SH-SY5Y (cell line): ENCODE measurements around the gene DSCAM.

Experiments
- GATA2 ChIP-seq: IDR thresholded peaks from 2 replicates; pipeline ENCODE4 v1.6.1; 2011; ENCODE audit warnings: mild to moderate bottlenecking, low read depth, low read length
- GATA3 ChIP-seq: IDR thresholded peaks from 2 replicates; pipeline ENCODE4 v1.6.1; 2011; ENCODE audit warnings: low read depth, mild to moderate bottlenecking, low read length, moderate library complexity

Gene DSCAM

GRCh38 chr21:40723317-40723716 lies 123.6 kb downstream of the DSCAM start:
- TF ChIP-seq GATA3 (no peak), GATA2 (no peak)

DNA sequence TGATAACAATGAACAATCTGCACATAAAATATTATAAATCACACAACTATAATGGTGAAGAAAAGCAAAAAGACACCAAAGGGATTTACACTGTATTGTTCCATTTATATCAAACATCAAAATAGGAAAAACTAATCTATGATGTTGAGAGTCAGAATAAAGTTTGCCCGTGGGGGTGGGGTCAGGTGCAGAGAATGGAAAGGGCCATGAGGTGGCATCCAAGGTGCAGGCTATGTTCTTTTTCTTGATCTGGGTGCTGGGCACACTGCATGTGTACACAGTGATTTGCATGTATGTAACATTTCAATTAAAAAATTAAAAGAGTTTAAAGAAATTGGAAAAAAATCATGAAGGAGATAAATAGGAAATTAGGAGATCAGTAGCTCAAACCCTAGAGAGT lies 127.3 kb downstream of the DSCAM start:
- no peak for TF ChIP-seq GATA2
- TF ChIP-seq GATA3 = no peak

DNA sequence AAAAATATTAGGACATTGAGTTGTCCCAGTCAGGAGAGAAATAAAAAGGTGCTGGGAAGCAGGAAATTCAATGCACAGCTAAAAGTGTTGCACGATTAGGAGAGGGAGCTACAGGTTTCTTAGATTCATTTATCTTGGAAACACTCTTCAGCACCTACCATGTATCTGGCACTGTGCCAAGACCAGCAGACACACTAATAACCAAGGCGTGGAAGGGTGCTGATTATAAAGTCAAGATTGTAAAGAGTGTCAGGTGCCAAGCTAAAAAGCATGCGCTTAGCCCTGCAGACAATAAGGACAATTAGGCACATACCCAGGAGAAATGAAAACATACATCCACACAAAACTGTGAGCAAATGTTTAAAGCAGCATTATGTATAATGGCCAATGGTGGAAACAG lies 129.9 kb downstream of the DSCAM start:
- TF ChIP-seq GATA3 (no peak), GATA2 (no peak)

DNA sequence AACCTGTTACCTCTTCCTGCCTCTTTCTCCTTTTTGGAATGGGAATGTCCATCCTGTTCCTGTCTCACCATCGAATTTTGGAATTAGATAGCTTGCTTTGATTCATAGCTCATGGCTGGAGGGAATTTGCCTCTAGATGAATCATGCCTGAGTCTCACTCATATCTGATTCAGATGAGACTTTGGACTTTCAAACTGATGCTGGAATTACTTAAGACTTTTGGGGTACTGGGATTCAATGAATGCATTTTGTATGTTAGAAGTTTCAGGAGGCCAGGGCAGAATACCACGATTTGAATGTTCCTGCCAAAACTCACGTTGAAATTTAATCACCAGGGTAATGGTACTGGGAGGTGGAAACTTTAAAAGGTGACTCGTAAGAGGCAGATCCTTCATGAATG lies 132.4 kb downstream of the DSCAM start:
- TF ChIP-seq GATA3 (no peak), GATA2 (no peak)

GRCh38 chr21:40707656-40708244 lies 139.2 kb downstream of the DSCAM start:
- no peak for TF ChIP-seq GATA2
- no peak for TF ChIP-seq GATA3

GRCh38 chr21:40706806-40707655 lies 139.9 kb downstream of the DSCAM start:
- TF ChIP-seq GATA2 (no peak), GATA3 (no peak)

GRCh38 chr21:40706176-40706575 lies 140.8 kb downstream of the DSCAM start:
- TF ChIP-seq GATA3 = no peak
- no peak for TF ChIP-seq GATA2

DNA sequence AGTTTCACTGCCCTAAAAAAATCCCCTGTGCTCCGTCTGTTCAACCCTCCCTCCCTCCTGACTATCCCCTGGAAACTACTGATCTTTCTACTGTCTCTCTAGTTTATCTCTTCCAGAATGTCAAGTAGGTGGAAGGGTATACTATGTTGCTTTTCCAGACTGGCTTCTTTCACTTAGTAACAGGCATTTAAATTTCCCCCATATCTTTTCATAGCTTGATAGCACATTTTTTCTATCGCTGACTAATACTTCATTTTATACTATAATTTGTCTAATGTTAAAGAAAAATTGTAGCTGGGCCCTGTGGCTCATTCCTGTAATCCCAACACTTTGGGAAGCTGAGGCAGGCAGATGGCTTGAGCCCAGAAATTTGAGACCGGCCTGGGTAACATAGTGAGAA lies 142.8 kb downstream of the DSCAM start:
- TF ChIP-seq GATA2 (no peak), GATA3 (no peak)

- TF ChIP-seq GATA3 (no peak), GATA2 (no peak)
Measured at GRCh38 chr21:40699366-40699765, 147.6 kb downstream of the DSCAM start.

DNA sequence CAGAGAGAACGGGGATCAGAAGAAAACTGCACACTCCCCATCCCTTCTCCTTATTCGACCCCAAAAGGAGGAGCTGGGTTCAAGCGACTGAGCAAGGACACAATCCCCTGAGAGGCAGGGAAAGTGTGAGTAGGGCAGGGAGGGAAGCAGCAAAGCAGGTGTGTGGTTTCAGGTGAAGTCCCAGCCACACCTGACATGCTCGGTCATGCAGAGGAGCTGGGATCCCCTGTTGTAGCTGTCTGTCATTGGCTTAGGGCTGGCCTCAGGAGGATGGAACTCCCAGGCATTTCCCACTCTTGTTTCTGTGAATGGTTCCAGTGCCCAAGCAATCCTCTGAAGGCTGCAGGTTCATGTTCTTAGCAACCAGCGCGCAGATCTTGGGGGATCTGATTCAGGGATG lies 150.7 kb downstream of the DSCAM start:
- no peak for TF ChIP-seq GATA3
- TF ChIP-seq GATA2 = no peak

DNA sequence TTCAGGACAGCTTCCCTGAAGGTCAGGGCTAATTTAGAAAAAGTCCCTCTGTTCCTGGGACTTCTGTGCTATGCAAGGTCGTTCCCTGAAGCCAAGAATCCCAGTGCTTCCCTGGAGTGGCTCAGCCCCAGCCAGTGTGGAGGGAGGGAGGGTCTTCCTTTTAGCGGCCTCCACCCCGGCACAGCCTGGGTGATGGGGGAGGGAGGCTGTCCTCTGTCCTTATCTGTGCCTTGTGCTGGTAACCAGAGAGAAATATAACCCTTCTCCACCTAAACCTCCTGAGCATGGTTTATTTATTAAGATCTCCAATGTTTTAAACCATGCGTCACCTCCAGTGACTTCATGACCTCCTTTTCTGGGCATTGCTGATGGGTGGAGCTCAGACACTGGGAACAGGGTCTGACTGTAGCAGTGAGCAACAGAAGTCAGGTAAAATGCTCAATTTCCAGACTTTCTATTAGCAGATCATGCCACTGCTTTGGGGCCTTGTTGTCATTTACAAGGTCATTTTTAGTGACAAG lies 157.1 kb downstream of the DSCAM start:
- no peak for TF ChIP-seq GATA3
- no peak for TF ChIP-seq GATA2

- no peak for TF ChIP-seq GATA3
- no peak for TF ChIP-seq GATA2
Measured at GRCh38 chr21:40689217-40689616, 157.7 kb downstream of the DSCAM start.

GRCh38 chr21:40688106-40688864 lies 158.7 kb downstream of the DSCAM start:
- TF ChIP-seq GATA3 = no peak
- TF ChIP-seq GATA2 = no peak

GRCh38 chr21:40687625-40688024 lies 159.3 kb downstream of the DSCAM start:
- TF ChIP-seq GATA2 (no peak), GATA3 (no peak)
